HCT116 (cell line): ENCODE data around the gene NPPB. TPM values are rescaled to one million over a fixed set of nuclear protein-coding genes. Genes with fewer than 3 reads are reported as not detected.
"Not testable (repeated sequence)": the region's sequence is repeated elsewhere in the genome, so short reads cannot be mapped to it uniquely, and the experiment has no call there.

ENCODE experiments used
- ATAC-seq: fragments of 200-7000 bp; cut with Tn5 transposase; 2 replicates; pipeline ENCODE4 v1.9.1; 2020; ENCODE audit warnings: mild to moderate bottlenecking, moderate library complexity
- BruUV-seq: library from RNA; stranded (reverse); fragments of 400-500 nt; replicated peaks from 2 replicates; lab custom pipeline; 2021; lab: Mats Ljungman, UMichigan
- CTCF ChIA-PET: fragments of 300-600 bp; sonication (Branson Sonifier 250); formaldehyde crosslinking; loops from one replicate; lab custom pipeline; 2021; ENCODE audit warnings: antibody characterized with exemption; lab: Charles Lee
- POLR2A ChIA-PET: fragments of 300-600, 350-600 bp; sonication (Branson Sonifier 250); formaldehyde crosslinking; loops from one replicate; lab custom pipeline; 2021; ENCODE audit warnings: antibody characterized with exemption; lab: Charles Lee
- RAD21 ChIA-PET, 2 experiments: fragments of 300-600 bp; sonication (Branson Sonifier 250); formaldehyde crosslinking; loops; one replicate each; lab custom pipeline; 2023; ENCODE audit warnings: low total read pairs in 2 of 2; ENCODE audit not compliant: uncharacterized antibody in 2 of 2, unreplicated experiment in 2 of 2, low non-redundant PET in 1 of 2; lab: Charles Lee
- DNase-seq: peaks from one replicate; pipeline ENCODE4 v3.0.0-alpha.2; 2010; ENCODE audit warnings: low read depth, low spot score
- H2AFZ ChIP-seq: fragments of 200-600 bp; shearing (Covaris generic), sonication (generic); 2 replicates; pipeline ENCODE4 v1.6.1; 2017; ENCODE audit warnings: low read depth, mixed run types, mixed read lengths, antibody characterized with exemption, low read length; ENCODE audit not compliant: poor library complexity, severe bottlenecking
- H3K27ac ChIP-seq: 2 replicates; pipeline ENCODE4 v1.5.1; 2012; ENCODE audit warnings: low read depth, low read length
- H3K27me3 ChIP-seq: fragments of 200-600 bp; sonication (generic); 2 replicates; pipeline ENCODE4 v1.6.1; 2016; ENCODE audit warnings: mixed run types, low read length, mixed read lengths; ENCODE audit not compliant: insufficient read depth
- H3K36me3 ChIP-seq, 2 experiments: fragments of 200-500 bp in 1 of 2; fragments of 200-600 bp in 1 of 2; sonication (Bioruptor generic) in 1 of 2; sonication (generic) in 1 of 2; 2 replicates each; pipeline versions ENCODE4 v1.5.1 to v1.6.1; 2014 to 2016; ENCODE audit warnings: low read length in 2 of 2, inconsistent platforms in 1 of 2, mixed read lengths in 1 of 2, mixed run types in 1 of 2; ENCODE audit not compliant: insufficient read depth in 2 of 2, control insufficient read depth in 1 of 2
- H3K4me1 ChIP-seq, 2 experiments: fragments of 200-600 bp in 1 of 2; sonication (generic) in 1 of 2; 2 replicates each; pipeline versions ENCODE4 v1.5.1 to v1.6.1; 2012 to 2017; ENCODE audit warnings: low read length in 2 of 2, inconsistent platforms in 1 of 2, mild to moderate bottlenecking in 1 of 2, mixed read lengths in 1 of 2, mixed run types in 1 of 2, moderate library complexity in 1 of 2; ENCODE audit not compliant: insufficient read depth in 2 of 2, control insufficient read depth in 1 of 2
- H3K4me2 ChIP-seq: fragments of 200-600 bp; sonication (generic); 2 replicates; pipeline ENCODE4 v1.6.1; 2017; ENCODE audit warnings: mixed run types, low read length, mixed read lengths
- H3K4me3 ChIP-seq, 2 experiments: fragments of 200-600 bp in 1 of 2; sonication (generic) in 1 of 2; replicated peaks in 1 of 2; 2 replicates each; pipeline ENCODE4 v1.5.1; 2011 to 2016; ENCODE audit warnings: low read length in 2 of 2, control low read depth in 1 of 2, low read depth in 1 of 2, mild to moderate bottlenecking in 1 of 2, mixed read lengths in 1 of 2, mixed run types in 1 of 2
- H3K79me2 ChIP-seq: fragments of 200-600 bp; sonication (generic); 2 replicates; pipeline ENCODE4 v1.6.1; 2017; ENCODE audit warnings: mild to moderate bottlenecking, mixed run types, low read length, moderate library complexity, mixed read lengths; ENCODE audit not compliant: insufficient read depth
- H3K9ac ChIP-seq: fragments of 200-600 bp; sonication (generic); 2 replicates; pipeline ENCODE4 v1.6.1; 2016; ENCODE audit warnings: low read length, mixed read lengths
- H3K9me2 ChIP-seq: fragments of 200-600 bp; sonication (generic), shearing (Covaris generic); 2 replicates; pipeline ENCODE4 v1.6.1; 2017; ENCODE audit warnings: mixed run types, mild to moderate bottlenecking, moderate library complexity; ENCODE audit not compliant: insufficient read depth
- H3K9me3 ChIP-seq, 2 experiments: fragments of 200-500 bp in 1 of 2; fragments of 200-600 bp in 1 of 2; sonication (Bioruptor generic) in 1 of 2; sonication (generic) in 1 of 2; 2 replicates each; pipeline ENCODE4 v1.6.1; 2014 to 2017; ENCODE audit warnings: low read length in 2 of 2, mixed read lengths in 2 of 2, inconsistent platforms in 1 of 2, low read depth in 1 of 2, mild to moderate bottlenecking in 1 of 2, mixed run types in 1 of 2, moderate library complexity in 1 of 2; ENCODE audit not compliant: control insufficient read depth in 1 of 2, insufficient read depth in 1 of 2
- H4K20me1 ChIP-seq: fragments of 200-600 bp; sonication (generic), shearing (Covaris generic); 2 replicates; pipeline ENCODE4 v1.6.1; 2017; ENCODE audit warnings: mixed run types, mild to moderate bottlenecking, moderate library complexity; ENCODE audit not compliant: insufficient read depth
- ATF3 ChIP-seq: IDR thresholded peaks from 2 replicates; pipeline ENCODE4 v1.6.1; 2012
- CBX3 ChIP-seq: IDR thresholded peaks from 2 replicates; pipeline ENCODE4 v1.6.1; 2012; ENCODE audit warnings: low read depth
- CTCF ChIP-seq, 3 experiments: fragments of 200-600 bp in 1 of 3; sonication (generic) in 1 of 3; IDR thresholded peaks in 2 of 3; conservative IDR thresholded peaks in 1 of 3; 2 replicates each; pipeline ENCODE4 v1.5.1; 2012 to 2017; ENCODE audit warnings: low read depth in 2 of 3, low read length in 2 of 3, antibody characterized with exemption in 1 of 3, borderline replicate concordance in 1 of 3, control low read depth in 1 of 3, mild to moderate bottlenecking in 1 of 3, mixed read lengths in 1 of 3, mixed run types in 1 of 3, moderate library complexity in 1 of 3; ENCODE audit not compliant: insufficient read depth in 1 of 3
- EGR1 ChIP-seq: IDR thresholded peaks from 2 replicates; pipeline ENCODE4 v1.6.1; 2012; ENCODE audit warnings: low read depth
- EZH2phosphoT487 ChIP-seq: fragments of 200-600 bp; IDR thresholded peaks from 2 replicates; pipeline ENCODE4 v1.6.1; 2018; ENCODE audit warnings: antibody characterized with exemption, borderline replicate concordance
- JUND ChIP-seq: IDR thresholded peaks from 2 replicates; pipeline ENCODE4 v1.6.1; 2012
- MAX ChIP-seq: IDR thresholded peaks from 2 replicates; pipeline ENCODE4 v1.6.1; 2012
- POLR2A ChIP-seq: IDR thresholded peaks from 2 replicates; pipeline ENCODE4 v1.7.0; 2011; ENCODE audit warnings: borderline replicate concordance; ENCODE audit not compliant: insufficient read depth, insufficient read length; ENCODE audit errors: extremely low read depth
- POLR2AphosphoS5 ChIP-seq: IDR thresholded peaks from 2 replicates; pipeline ENCODE4 v1.6.1; 2011; ENCODE audit warnings: mild to moderate bottlenecking, low read depth, low read length, moderate library complexity
- RAD21 ChIP-seq: IDR thresholded peaks from 2 replicates; pipeline ENCODE4 v1.6.1; 2012; ENCODE audit warnings: low read depth, mild to moderate bottlenecking
- REST ChIP-seq: IDR thresholded peaks from 2 replicates; pipeline ENCODE4 v1.6.1; 2012; ENCODE audit warnings: low read depth
- SIN3A ChIP-seq: IDR thresholded peaks from 2 replicates; pipeline ENCODE4 v1.6.1; 2012; ENCODE audit warnings: low read depth
- SP1 ChIP-seq: IDR thresholded peaks from 2 replicates; pipeline ENCODE4 v1.6.1; 2012; ENCODE audit warnings: low read depth
- SRF ChIP-seq: IDR thresholded peaks from 2 replicates; pipeline ENCODE4 v1.6.1; 2012; ENCODE audit warnings: low read depth
- YY1 ChIP-seq: IDR thresholded peaks from 2 replicates; pipeline ENCODE4 v1.6.1; 2011; ENCODE audit warnings: low read length, low read depth, moderate library complexity, mild to moderate bottlenecking; ENCODE audit not compliant: insufficient replicate concordance; ENCODE audit errors: extremely low read depth
- ZNF274 ChIP-seq: fragments of 200-500 bp; sonication (Bioruptor generic); IDR thresholded peaks from 2 replicates; pipeline ENCODE4 v1.6.1; 2014; ENCODE audit warnings: mild to moderate bottlenecking, low read depth, low read length, inconsistent platforms
- intact Hi-C: fragments of 100-400 bp; cut with micrococcal nuclease; formaldehyde crosslinking; loops from 2 replicates; pipeline ENCODE4 v1.10.0; 2022
- total RNA-seq: library from RNA; stranded (reverse); gene quantifications from one replicate; pipeline ENCODE4 v1.2.1, GENCODE V29; 2021; ENCODE audit not compliant: unreplicated experiment

Gene NPPB
- total RNA-seq, 1 experiment from 2014 or later, result not detected

GRCh38 chr1:11904978-11905377 is 46.2 kb upstream of the NPPB start:
- RAD21 ChIA-PET, result no interaction called here
- POLR2A ChIA-PET, result no interaction called here
- intact Hi-C loops, result no loop called here
- Histone ChIP-seq H4K20me1 (no peaks in the 10 kb centered on the region), H3K9me2 (no peaks in the 10 kb centered on the region), H3K9ac (no peak overlapping the region), H3K27ac (no peak overlapping the region), H3K27me3 (no peaks in the 10 kb centered on the region), H3K36me3 (no peaks in the 10 kb centered on the region), H2AFZ (no peak overlapping the region), H3K4me2 (no peak overlapping the region), H3K79me2 (no peaks in the 10 kb centered on the region), H3K4me3 (no peak overlapping the region), H3K4me1 (peaks cover 20 to 41% of the 10 kb centered on the region in 2 experiments), H3K9me3 (no peaks in the 10 kb centered on the region)
- BruUV-seq, result no TSS peak
- CTCF ChIA-PET, result no interaction called here
- ATAC-seq (no peak), DNase-seq (no peak)
- TF ChIP-seq EZH2phosphoT487, result no peak
- TF ChIP-seq CBX3, result no peak
- TF ChIP-seq JUND, result no peak
- TF ChIP-seq REST, result no peak
- TF ChIP-seq EGR1, result no peak
- no peak for TF ChIP-seq ZNF274
- TF ChIP-seq POLR2AphosphoS5, result no peak
- no peak for TF ChIP-seq ATF3
- TF ChIP-seq SRF, result no peak
- TF ChIP-seq RAD21, result no peak
- TF ChIP-seq CTCF (IDR thresholded peaks at IDR 0.05 in 2 of 3, conservative IDR thresholded peaks at IDR 0.05 in 1 of 3; ENCODE audit: borderline replicate concordance in 1 of 3, insufficient read depth in 1 of 3, low read depth in 2 of 3, low read length in 2 of 3), result no peak
- TF ChIP-seq SIN3A, result no peak
- no peak for TF ChIP-seq YY1
- no peak for TF ChIP-seq POLR2A
- TF ChIP-seq SP1, result no peak
- no peak for TF ChIP-seq MAX

- H3K79me2 ChIP-seq, H3K27ac ChIP-seq, H2AFZ ChIP-seq, H4K20me1 ChIP-seq, intact Hi-C loops, H3K36me3 ChIP-seq, H3K4me2 ChIP-seq, H3K9me2 ChIP-seq, ATAC-seq, BruUV-seq, RAD21 ChIA-PET, H3K4me3 ChIP-seq, H3K9me3 ChIP-seq, H3K27me3 ChIP-seq, DNase-seq, H3K9ac ChIP-seq, POLR2A ChIA-PET: not testable (repeated sequence)
- H3K4me1 ChIP-seq, result peaks cover 20 to 38% of the 10 kb centered on the region in 2 experiments
- CTCF ChIA-PET, result interaction anchor here (0.7 kb wide), 1 partner anchor 123 kb away, joined by 4 read pairs; no protein-coding TSS in a partner anchor
Observed at GRCh38 chr1:11904156-11904555, 45.4 kb upstream of the NPPB start.
